Measurements from ENCODE around the gene APBB3.

GRCh38 chr5:140546851-140547507 lies 17.4 kb downstream of the APBB3 start:
- TF ChIP-seq GATAD2B (IDR thresholded peaks at IDR 0.05; ENCODE audit: borderline replicate concordance) (no peak), NBN (IDR thresholded peaks at IDR 0.05; ENCODE audit: low read depth) (no peak), ATF2 (CRISPR knock-in tag; IDR thresholded peaks at IDR 0.05) (no peak), TEAD1 (CRISPR knock-in tag; IDR thresholded peaks at IDR 0.05) (no peak), CREB5 (CRISPR knock-in tag; IDR thresholded peaks at IDR 0.05) (no peak), ZNF668 (CRISPR knock-in tag; IDR thresholded peaks at IDR 0.05) (no peak), POU5F1 (IDR thresholded peaks at IDR 0.05; ENCODE audit: borderline replicate concordance, low read depth, low read length, partially characterized antibody) (no peak), EZH2 (IDR thresholded peaks at IDR 0.05; ENCODE audit: borderline replicate concordance, low read depth, low read length) (no peak), ATF3 (IDR thresholded peaks at IDR 0.05) (no peak), ATF3 (CRISPR knock-in tag; conservative IDR thresholded peaks at IDR 0.05) (no peak)

Measured in K562 (cell line).